A549 treated with GW870086 at 1 μM for 4 hours (cell line): ENCODE measurements around the gene MYH14. TPM values are rescaled to one million over a fixed set of nuclear protein-coding genes. Genes with fewer than 3 reads are reported as not detected.

Experiments used
- total RNA-seq: library from RNA; stranded (reverse); fragments of 200-300 nt; extraction: Qiagen RNA extraction; gene quantifications from 5 replicates; pipeline ENCODE4 v1.2.3, GENCODE V29; 2022; ENCODE audit warnings: low read depth

The MYH14 gene
- total RNA-seq: 4.4 to 7.0 TPM (median 6.4 TPM) in 5 replicates

DNA sequence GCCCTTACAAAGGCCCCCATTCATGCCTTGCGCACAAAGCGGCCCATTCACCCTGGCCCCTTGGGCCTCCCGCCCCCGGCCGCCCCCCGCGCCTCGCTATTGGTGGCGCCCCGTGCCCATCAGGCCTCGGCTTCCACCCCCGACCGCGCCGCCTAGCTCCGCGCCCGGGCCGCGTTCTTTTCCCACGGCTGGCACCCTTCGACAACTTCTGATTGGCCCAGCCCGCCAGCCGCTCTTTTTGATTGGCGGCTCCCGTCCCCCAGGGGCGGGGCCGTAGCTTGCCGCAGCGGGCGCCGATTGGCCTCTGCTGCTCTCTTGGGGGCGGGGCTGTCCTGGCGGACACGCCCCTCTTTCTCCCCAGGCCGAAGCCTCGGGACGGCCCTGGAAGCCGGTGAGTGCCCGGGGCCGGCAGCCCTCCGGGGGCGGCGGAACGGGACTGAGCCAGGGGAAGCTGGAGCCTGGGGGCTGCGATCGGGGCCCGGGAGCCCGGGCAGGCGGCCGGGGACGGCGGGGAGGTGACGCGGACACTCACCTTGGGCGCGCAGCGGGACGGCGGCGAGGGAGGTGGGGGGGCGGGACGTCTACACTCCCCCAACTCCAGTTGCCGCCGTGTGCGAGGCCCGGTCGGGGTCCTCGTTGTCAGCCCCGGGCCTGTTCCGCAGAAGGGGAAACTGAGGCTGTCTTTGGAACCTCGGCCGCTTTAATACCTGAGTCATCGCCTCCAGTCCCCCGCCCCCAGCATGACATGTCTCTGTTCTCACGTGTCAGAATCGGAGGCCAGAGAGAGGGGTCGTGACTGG, at the start of gene MYH14:
Gene MYH14 (plus strand): TSS at position 342 of the 800 bp plus-strand sequence. CDS start 6,744 bp downstream, outside the sequence.

DNA sequence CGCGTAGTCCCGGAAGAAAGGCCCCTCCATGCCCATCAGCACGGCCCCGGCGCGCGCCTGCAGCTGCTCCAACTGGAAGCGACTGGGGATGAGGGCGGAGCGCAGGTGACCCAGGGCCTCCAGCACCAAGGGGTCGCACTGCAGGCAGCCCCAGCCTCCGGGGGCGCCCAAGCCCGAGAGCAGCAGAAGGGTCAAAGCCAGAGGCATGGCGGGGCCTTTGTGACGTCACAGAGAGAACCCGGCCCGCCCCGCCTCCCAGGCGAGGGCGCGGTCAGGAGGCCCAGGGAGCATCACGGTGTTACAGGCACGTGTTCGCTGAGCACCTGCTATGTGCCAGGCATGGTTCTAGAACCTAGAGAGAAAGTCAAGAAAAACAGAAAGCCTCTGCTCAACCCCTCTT, 40.4 kb upstream of the MYH14 start, which contains the start of gene IZUMO2:
Gene IZUMO2 (minus strand): TSS at position 294 of the 400 bp plus-strand sequence. CDS start 87 bp downstream, at position 207.

DNA sequence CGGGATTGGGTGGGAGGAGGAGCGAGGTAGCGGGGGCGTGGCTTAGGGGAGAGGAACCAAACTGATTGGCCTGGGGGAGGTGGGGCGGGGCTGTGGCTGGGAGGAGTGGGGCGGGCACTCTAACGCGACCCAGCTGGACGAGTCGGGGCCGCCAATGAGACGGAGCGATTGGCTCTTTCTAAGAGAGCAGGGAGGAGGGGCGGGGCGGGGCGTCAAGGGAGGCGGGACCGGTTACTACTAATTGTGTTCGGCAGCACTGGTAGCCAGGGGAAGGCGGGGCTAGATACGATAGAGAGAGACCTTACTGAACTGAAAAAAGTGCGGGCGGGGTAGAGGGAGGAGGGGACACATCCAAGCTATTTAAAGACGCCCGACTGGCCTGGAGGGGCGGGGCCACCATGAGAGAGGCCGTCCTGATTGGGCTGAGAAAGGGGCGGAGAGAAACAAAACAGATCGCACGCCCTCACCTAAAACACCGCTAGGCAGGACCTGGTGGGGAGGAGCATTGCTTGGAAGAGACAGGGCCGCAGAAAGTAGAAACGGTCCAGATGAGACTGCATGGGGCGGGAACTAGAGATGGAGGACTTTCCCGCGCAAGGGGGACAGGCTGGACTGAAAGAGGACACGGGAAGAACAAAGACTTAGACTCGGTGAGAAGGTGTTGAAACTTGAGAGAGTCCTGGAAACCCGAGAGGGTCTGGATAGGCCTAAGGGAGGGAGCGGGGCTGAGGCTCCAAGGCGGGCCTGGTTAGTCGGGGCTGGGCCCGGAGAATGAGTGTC, 125.9 kb downstream of the MYH14 start, which contains the start of gene KCNC3:
Gene KCNC3 (minus strand): TSS at position 232 of the 780 bp plus-strand sequence. CDS start 295 bp downstream, outside the sequence.

Other genes with a start within 250 kb of the MYH14 start
- 0.07 to 0.10 TPM in 2 of 5 replicates, not detected in the others for gene SIGLEC11, start 242.4 kb upstream of the MYH14 start, total RNA-seq
- 37.5 to 39.6 TPM (median 38.8 TPM) in 5 replicates for gene VRK3, start 178.2 kb upstream of the MYH14 start, total RNA-seq
- gene ZNF473, start 177.6 kb upstream of the MYH14 start, total RNA-seq: 7.0 to 10.1 TPM (median 9.7 TPM) in 5 replicates
- not detected in 5 replicates for gene IZUMO2, start 40.3 kb upstream of the MYH14 start, total RNA-seq
- gene KCNC3, start 125.8 kb downstream of the MYH14 start, total RNA-seq: 0.95 to 1.5 TPM (median 1.4 TPM) in 5 replicates
- gene NAPSA, start 162.0 kb downstream of the MYH14 start, total RNA-seq: 0.58 to 1.5 TPM (median 1.1 TPM) in 5 replicates
- 58.1 to 82.4 TPM (median 78.4 TPM) in 5 replicates for gene NR1H2, start 172.8 kb downstream of the MYH14 start, total RNA-seq
- gene POLD1, start 180.7 kb downstream of the MYH14 start, total RNA-seq: 48.9 to 76.4 TPM (median 72.2 TPM) in 5 replicates
- gene SPIB, start 215.3 kb downstream of the MYH14 start, total RNA-seq: 0.10 to 0.34 TPM (median 0.15 TPM) in 4 of 5 replicates, not detected in the other
- gene MYBPC2, start 229.3 kb downstream of the MYH14 start, total RNA-seq: 0.03 TPM in 1 of 5 replicates, not detected in the others